ENCODE results near the gene PRSS23.
"Not testable (repeated sequence)": the region's sequence is repeated elsewhere in the genome, so short reads cannot be mapped to it uniquely, and the experiment has no call there.

PRSS23 gene

DNA sequence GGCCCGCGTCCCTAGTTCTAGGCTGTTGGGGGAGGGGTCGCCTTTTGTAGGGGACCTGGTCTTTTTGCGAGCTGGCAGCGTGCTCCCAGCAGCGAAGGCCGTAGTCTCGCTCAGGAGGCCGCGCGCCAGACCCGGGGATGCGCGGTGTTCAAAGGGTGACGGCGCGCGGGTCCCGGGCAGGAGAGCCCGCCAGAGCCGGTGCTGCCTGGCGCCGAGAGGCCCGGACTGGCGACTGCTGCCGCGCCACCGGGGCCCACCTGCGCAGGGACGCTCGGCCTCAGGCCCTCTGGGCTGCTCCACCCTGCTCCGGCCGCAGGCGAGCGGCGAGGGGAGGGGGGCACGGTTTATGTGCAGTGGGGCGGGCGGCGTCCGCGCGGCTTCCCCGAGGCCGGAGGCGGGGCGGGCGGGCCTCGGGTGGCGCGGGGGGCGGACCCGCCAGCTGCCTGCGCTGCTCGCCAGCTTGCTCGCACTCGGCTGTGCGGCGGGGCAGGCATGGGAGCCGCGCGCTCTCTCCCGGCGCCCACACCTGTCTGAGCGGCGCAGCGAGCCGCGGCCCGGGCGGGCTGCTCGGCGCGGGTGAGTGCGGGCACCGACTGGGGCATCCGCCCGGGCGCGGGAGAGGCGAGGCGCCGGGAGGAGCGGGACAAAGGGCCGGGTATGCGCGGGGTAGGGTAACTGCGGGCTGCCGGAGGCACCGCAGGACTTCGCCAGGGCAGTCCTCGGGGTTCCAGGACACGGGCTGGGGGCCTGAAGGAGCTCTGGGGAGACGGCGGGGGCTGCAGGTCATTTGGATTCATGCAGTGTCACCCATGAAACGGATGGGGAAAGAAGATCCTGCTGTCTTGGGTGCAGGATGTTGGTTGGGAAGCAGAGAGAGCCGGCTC is at the start of gene PRSS23:
Gene PRSS23, plus strand, starts transcription at position 467 of the 884 bp plus-strand sequence. CDS start 7,102 bp downstream, outside the sequence.
- no peak for DNase-seq

- DNase-seq = no peak
Measured at GRCh38 chr11:86753459-86753858, 46.9 kb upstream of the PRSS23 start.

DNA sequence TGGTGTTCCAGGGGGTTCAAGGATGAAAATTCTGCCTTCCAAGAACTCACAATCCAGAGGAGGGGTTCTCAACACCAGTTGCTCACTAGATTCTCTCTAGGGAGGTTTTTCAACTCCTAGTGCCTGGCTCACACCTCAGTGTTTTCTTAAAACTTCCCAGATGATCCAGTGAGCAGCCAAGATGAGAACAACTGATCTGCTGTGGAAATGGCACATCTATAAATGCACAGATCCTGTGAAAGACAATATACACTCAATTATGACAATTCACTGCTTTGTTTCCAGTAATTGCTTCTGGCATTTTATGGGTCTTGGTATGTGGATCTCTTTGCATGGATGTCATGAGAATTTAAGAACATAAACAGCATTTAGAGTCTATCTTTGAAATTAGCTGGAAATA is 45.2 kb upstream of the PRSS23 start:
- no peak for DNase-seq

GRCh38 chr11:86758171-86758570 is 42.2 kb upstream of the PRSS23 start:
- DNase-seq = no peak

DNA sequence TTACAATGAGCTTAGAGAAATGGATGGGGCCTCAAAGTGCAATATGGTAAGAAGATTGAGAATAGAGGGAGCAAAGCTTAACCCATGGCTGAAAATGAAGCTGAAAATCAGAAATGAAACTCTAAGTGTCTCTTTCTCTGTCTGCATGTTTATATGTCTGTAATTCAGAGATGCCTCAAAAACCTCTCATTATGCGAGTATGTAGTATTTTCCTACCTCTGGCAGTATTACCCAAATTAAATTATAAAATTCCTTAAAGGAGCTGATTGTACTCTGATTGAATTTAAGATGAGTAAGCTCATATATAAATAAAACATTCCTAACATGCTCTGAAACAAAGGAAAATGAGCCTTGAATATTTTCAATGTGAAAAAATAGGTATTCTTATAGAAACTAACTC is 39.8 kb upstream of the PRSS23 start:
- DNase-seq = no peak

DNA sequence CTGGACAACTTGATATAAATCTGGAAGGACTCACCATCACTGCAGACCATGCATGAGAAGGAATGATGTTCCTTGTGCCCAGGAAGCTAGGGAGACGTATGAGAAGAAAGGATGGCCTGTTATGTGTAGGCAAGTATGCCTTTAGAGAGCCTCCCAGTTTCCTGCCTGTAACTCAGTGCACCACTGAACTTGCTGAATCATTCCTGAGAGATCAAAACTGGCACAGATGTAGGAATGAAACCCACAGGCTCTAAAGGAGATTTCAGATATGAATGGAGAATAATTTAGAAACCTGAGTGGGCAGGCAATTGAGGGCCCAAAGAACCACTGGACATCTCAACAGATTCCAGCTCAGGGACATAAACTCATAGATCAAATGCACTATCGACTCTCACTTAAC is 38.4 kb upstream of the PRSS23 start:
- no peak for DNase-seq

GRCh38 chr11:86765203-86765602 is 35.1 kb upstream of the PRSS23 start:
- no peak for DNase-seq

DNA sequence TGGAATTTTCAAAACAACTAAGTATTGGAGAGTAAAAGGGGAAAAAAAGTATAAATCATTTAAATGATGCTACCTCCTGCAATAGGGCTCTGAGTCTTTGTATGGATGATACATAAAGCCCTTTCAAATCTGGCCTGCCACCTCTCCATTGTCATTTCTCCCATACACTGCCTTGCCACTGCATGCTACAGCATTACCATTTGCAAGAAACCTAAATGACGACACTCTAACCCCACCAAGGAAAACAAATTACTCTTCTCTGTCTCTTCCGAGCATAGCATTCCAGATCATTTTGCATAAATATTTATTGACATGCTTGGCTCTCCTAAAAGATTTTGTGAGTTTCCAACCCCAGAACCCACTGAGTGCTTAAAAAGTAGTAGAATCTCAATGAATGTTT is 34.5 kb upstream of the PRSS23 start:
- DNase-seq = no peak

DNA sequence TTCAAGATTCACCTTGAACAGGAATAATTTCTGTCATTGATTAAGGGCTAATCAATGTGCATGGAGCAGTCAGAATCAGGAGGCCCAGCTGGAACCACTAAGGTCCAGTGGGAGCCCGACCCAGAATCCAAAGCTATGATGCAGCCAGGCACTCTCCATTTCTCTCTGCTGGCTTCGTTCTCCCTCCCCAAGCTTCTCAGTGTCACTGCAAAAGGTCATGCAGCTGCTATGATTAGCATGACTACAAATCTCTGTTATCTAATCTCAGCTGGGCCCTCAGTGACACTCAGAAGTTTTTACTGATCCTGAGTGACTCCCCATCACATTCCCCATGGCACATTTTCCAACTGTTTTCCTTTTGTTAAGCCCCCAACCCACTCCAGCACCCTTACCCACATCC is 31.1 kb upstream of the PRSS23 start:
- no peak for DNase-seq

GRCh38 chr11:86770473-86771027 is 29.8 kb upstream of the PRSS23 start:
- not testable (repeated sequence) for DNase-seq

DNA sequence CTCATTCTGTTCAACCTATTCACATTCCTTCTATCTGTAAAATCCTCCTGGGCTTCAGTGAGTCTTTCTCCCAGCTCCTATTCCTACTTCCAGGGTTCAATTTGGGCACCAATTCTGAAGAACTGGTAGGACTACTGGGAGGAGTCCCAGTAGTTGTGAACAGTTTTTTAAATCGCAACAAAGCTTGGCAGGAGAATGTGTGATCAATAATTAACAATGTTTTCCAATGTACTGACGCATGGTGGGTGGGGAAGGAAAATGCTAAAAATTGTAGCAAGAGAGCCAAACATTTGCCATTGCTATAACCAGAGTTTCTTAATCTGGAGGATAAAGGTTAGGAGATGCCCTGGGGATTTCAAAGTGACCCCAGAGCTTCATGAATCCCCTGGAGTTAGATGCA is 27.3 kb upstream of the PRSS23 start:
- no peak for DNase-seq

- no peak for DNase-seq
Measured at GRCh38 chr11:86773513-86774252, 26.7 kb upstream of the PRSS23 start.

GRCh38 chr11:86774417-86774816 is 25.9 kb upstream of the PRSS23 start:
- DNase-seq = no peak

GRCh38 chr11:86775361-86775760 is 25.0 kb upstream of the PRSS23 start:
- DNase-seq = no peak

DNA sequence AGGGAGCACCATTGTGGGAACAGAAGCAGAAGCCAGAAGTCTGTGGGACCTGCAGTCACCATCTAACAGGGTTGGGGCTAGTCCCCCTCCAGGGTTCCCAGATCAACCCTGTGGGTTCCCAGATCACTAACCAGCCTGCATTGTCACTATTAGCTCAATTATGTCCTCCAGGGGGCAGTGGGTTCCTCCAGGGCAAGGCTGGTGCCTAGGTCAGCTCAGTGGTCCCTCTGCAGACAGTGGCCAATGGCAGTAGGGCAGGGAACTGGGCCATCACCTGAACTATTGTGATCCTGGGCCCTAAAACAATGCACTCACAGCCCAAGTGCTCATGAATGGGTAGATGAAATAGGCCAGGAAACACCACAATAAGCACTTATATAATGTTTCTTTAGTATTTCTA is 18.8 kb upstream of the PRSS23 start:
- DNase-seq = no peak

- DNase-seq = no peak
Measured at GRCh38 chr11:86782742-86783141, 17.6 kb upstream of the PRSS23 start.

DNA sequence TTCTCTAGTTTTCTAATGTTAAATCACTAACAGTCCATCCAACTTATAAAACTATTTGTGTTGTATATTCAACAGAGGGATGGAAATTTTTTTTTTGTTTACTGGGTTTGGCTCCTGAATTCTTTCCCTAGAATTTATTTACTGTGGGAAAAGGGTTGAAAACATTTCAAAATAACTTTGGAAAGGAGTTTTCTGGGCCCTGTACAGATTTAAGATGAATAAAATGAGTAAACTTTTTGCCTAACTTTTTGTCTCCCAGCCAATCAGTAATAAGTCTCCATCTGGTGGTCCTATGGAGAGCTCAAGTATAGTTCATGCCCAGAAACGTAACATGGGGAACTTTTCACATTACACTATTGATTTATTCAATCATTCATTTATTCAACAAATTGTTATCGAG is 16.7 kb upstream of the PRSS23 start:
- DNase-seq = no peak

- no peak for DNase-seq
Measured at GRCh38 chr11:86784241-86784681, 16.1 kb upstream of the PRSS23 start.

DNA sequence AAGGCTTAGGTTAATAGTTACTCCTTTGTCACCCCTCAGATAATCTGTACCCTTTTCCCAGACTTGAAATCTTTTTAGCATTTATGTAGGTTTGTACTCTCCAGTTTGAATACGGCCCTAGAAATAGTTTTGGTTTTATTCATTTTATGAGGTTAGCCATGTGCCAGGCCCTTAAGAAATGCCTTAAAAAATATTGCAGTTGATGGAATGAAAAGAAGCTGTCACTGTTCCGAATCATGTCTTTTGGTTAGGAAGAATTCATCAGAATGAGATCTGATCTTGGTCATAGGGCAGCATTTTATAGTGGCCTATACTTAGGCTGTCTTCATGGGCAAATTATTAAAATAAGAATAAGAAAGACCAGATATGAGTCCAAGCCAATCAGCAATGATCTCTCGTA is 14.8 kb upstream of the PRSS23 start:
- no peak for DNase-seq

GRCh38 chr11:86787018-86787536 is 13.3 kb upstream of the PRSS23 start:
- DNase-seq = no peak

GRCh38 chr11:86787656-86788055 is 12.7 kb upstream of the PRSS23 start:
- DNase-seq = no peak

- no peak for DNase-seq
Measured at GRCh38 chr11:86790195-86790725, 10.1 kb upstream of the PRSS23 start.

All from NK-92 treated with Interleukin-12 subunit alpha and Interleukin-12 subunit beta, amount 100 ng/mL, for 24 hours (cell line).